GM19372 (cell line): ENCODE results near the gene SIRPD.
"Not testable (repeated sequence)": the region's sequence is repeated elsewhere in the genome, so short reads cannot be mapped to it uniquely, and the experiment has no call there.

Experiments
- ATAC-seq: cut with Tn5 transposase; IDR thresholded peaks from one replicate; pipeline ENCODE4 v1.9.1; 2021; ENCODE audit warnings: mild to moderate bottlenecking, low read depth, moderate library complexity; ENCODE audit not compliant: unreplicated experiment

SIRPD gene

DNA sequence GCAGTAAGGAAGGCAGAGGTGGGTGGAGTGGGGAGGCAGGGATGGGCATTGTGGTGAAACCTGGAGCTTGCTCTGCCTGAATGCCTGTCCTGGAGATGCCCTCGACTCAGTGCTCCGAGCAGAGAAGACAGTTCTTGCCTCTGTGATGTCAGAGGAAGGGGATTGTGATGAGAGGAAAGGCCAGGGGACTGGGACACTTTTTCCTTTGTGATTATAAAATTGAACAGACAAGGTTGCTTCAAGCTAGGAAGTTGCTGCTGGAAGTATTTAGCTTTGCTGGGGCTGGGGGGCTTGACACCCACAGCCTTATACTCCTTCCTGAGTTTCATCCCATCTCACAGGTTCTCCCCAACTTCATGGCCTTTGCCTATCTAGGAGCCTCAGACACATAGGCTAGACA lies at the start of gene SIRPD:
Gene SIRPD, minus strand, starts transcription at position 101 of the 400 bp plus-strand sequence. Its CDS starts 52 bp downstream, at position 49.
- ATAC-seq, result no peak

DNA sequence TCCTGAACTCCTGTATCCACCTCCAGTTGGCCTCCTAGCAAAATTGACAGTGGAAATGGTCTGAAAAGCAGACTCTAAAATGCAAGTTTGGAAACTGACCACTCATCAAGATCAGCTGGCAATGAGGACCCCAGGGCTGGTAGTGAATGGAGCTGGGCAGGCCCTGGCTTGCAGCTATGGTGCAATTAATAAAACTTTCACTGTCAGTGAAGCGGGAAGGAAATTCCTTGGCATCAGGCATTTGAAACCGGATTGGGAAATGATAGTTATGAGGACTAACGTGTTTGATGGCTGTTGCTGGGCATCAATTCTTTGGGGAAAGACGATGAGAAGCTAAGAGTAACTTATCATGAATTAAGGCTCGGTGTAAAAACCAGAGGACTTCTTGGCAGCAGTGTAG lies 43.2 kb upstream of the SIRPD start:
- no peak for ATAC-seq

DNA sequence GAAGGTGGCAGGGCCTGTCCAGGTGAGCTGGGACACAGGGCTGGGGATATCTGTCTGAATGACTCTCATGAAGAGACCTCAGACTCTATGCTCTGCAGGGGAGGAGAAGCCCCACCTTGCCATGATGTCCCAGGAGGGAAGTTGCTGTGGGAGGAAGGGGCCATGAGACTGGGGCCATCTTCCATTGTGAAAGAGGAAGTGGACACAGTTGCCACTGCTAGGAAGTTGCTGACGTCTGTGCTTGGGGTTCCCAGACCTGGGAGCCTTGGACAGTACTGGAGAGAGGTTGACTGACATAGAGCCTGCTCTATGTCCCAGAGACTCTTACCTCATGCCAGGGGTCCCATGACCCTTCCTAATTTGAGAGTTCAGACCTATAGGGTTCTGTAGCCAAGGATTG lies 37.8 kb upstream of the SIRPD start:
- no peak for ATAC-seq

DNA sequence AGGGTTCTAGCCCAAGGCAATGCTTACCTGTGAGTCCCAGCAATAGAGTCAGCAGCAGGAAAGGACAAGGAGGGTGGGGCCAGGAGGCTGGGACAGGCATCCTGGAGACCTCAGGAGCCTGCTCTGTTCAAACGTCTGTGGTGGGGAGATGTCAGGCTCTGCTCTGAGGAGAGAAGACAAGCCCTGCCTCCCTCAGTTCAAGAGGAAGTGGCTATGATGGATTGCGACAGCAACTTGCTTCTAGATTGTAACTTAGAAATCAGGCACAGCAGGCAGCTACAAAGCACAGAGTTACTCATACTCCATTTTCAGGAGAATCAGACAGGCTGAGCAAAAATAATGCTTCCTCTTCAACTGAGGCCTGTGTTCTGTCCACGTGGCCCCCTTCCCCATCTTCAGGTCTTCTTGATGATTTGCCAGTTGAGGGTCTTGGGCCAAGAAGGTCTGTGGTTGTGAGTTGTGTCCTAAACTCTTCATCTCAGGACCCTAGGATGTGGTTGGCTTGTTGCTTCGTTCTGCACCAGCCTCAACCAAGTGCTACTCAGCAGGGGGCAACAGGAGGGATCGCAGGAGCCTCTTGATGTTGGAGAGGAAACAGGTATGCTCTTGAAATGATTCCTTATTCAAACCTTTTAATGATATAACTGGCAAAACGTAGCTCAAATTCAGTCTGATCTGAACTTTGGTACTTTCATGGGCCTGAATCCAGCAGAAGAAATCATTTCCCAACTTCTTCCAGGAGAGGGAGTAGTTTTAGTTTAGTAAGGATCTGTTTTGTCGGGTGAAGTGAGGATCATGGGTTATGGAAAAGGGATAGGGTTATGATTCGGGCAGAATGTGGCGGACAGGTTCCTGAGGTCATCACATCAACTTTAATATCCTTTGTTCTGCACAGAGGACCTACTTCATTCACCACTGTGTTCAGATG lies 31.3 kb upstream of the SIRPD start:
- ATAC-seq, result no peak

DNA sequence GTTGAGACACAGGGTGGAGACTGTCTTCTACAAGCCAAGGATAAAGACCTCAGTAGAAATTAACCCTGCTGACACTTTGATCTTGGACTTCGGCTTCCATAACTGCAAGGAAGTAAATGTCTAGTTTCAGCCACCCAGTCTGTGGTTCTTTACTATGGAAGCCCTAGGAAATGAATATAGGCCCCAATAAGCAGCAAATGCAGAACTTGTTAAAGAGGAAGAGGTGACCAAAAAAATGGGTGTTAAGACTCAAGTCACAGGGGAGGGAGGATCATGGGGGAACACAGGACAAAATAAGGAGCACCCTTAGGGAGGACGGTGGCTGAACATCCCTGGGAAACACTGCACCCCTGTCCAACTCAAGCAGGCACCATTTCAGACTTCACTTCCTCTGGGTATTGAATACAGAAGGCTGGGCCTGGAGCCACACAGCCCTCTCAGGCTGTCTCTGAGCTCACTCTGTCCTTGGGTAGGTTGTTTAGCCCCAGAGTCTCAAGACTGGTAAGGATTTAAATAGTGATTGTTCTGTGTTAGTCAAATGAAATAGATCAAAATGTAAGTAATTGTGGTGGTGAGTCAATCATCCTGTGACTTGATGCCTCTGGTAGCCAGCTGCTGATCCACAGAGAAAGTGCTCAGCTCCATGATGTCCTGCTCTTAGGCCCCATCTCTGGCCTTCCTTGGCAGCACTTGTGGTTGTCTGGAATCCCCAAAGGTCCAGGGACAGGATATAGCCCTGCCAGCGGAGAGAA lies 30.5 kb upstream of the SIRPD start:
- ATAC-seq, result no peak

DNA sequence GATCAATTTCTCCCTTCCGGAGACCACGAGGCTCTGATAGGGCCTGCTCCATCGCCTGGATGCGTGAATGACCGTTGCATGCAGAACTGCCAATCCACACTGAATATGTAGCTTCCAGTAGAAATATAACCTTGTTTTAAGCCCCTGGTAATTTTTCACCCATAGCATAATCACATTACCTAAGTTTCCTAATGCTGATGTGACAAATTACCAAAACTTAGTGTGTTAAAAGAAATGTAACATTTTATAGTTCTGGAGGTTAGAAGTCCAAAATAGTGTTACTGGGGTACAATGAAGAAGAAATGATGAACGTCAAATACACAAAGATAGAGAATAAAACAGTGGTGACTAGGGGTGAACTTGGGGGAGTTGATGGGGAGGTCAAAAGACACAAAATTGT lies 22.0 kb upstream of the SIRPD start:
- no peak for ATAC-seq

DNA sequence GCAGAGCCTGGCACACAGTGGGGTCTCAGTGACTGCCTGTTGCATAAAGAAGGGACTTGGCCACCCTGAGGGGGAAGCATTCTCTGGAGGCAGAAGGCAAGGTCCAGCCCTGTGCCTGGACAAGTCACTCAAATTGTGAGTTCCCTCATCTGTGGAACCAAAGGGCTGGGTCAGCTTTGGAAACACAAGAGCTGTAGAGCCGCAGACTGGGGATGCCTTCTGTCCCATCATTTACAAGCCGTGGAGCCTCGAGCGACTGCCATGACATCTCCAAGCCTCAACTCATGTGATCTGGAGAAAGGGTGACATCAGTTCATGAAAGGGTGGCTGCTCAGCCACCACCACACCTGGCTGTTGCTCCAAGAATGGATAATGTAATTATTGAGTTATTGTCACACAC lies 20.4 kb upstream of the SIRPD start:
- no peak for ATAC-seq

DNA sequence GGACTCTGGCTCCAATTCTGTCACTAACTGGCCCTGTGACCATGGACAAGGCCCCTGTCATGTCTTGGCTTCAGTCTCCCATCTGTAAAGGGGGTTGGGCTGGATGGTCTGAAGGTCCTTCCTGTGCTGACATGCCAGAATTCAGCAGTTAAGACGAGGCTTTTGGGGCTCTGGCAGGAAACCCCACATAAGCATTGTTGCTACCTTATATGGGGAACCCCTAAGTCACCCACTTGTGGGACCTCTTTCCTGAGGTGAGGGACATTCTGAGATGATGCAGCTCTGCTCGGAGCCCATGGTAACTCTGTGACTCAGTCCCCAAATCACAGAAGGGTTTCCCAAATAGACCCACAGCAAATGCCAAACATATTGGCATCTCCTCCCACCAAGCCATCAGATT lies 19.8 kb upstream of the SIRPD start:
- not testable (repeated sequence) for ATAC-seq

DNA sequence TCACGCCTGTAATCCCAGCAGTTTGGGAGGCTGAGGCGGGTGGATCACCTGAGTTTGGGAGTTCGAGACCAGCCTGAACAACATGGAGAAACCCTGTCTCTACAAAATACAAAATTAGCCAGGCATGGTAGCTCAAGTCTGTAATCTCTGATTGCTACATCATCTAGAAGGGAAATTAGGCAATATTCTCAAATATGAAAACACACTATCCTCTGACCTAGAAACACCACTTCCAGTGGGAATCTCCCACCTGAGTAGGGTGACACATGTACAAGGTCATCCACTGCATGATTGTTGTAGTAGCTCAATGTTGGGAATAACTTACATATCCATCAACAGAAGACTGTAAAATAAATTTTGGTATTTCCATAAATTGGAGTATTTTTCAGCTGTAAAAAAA lies 19.1 kb upstream of the SIRPD start:
- ATAC-seq, result no peak

DNA sequence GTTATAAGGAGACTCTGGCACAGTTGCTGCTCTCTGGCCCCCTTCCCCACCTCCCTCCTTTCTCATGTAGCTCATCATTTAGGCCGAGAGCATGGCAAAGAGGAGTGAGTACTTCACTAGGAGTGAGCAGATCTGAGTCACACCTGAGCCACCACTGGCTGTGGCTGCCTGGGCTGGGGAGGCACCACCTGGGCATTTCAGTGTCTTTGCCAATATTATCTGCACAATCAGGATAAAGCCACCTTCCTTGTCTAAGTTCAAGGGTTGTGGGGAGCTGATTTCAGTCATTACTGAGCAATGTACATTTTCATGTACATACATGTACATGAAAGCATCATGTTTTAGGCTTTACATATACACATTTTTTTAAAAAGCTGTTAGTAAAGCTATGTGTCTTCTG lies 18.5 kb upstream of the SIRPD start:
- not testable (repeated sequence) for ATAC-seq

DNA sequence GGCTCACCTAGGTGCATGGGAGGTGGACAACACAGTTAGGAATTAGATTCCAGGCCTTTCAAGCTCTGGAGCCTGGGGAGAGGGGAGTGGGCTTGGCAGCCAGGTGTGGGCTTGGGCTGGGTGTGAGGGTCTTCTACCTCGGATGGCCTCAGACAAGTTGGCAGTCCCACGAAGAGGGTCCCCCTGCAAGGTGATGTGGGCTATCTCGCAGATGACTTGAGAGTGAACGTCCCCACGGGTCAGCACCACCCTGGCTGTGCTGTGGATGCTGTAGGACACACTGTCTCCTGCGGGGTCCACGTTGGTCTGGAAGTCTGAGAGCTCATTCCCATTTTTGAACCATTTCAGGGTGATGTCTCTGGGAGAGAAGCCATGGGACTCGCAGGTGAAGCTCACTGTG lies 14.1 kb upstream of the SIRPD start:
- not testable (repeated sequence) for ATAC-seq

DNA sequence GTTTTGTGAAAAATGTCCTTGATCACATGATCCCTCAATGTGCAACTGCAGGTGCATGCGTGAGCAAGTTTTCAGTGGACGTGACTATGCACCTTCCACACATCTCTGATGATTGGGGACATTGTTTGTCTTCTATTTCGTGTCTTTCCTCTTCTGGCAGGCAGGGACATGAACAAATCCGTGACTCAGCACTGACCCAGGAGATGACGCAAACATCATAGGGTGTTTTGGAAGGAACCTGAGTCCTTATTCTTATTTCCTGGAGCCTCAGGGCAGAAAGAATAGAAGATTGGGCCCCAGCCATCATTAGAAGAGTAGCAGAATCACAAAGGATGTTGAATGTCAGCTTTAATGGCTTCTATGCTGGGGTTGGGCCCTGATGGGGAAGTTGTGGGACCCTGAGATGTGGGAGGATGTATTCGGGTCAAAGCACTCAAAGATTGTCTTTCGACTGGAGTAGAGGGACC lies 11.9 kb upstream of the SIRPD start:
- no peak for ATAC-seq

DNA sequence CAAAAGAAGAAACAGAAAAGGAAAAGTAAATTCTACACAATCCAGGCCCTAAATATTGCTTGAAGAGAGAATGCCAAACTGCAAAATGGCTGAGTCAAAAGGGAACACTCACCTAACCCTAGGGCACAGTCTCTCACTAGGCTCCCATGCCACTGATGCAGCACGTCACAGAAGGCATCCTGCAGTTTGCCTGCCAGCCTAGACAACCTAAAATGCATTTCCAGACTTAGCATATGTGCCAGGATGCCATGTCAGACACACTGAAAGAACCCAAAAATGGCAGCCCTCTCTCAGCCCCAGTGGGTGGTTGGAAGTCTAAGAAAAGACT lies 10.6 kb upstream of the SIRPD start:
- no peak for ATAC-seq

DNA sequence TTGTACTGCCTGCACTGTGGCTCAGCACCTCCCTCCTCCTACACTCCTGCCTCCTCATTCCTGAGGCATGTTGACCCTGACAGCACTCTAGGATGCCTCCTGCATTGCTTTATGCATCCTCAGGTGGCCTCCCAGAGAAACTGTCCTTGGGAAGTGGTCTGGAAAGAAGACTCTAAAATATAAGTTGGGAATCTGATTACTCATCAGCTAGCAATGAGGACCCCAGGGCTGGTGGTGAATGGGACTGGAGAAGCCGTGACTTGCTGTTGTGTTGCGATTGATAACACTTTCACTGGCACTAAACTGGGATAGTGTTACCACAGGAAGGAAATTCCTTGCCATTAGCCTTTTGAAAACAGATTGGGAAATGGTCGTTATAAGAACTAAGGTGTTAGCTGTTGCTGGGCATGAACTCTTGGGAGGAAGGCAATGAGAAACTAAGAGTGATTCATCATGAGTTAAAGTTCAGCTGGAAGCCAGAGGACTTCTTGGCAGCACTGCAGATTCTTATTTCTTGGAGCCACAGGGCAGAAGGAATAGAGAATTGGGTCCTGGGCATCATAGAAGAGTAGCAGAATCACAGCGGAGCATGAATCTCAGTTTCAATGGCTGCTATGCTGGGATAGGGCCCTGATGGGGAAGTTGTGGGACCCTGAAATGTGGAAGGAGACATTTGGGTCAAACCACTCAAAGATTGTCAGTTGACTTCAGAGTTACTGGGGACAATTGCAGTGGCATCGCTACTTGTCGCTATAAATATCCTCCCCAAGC lies 10.1 kb upstream of the SIRPD start:
- no peak for ATAC-seq

DNA sequence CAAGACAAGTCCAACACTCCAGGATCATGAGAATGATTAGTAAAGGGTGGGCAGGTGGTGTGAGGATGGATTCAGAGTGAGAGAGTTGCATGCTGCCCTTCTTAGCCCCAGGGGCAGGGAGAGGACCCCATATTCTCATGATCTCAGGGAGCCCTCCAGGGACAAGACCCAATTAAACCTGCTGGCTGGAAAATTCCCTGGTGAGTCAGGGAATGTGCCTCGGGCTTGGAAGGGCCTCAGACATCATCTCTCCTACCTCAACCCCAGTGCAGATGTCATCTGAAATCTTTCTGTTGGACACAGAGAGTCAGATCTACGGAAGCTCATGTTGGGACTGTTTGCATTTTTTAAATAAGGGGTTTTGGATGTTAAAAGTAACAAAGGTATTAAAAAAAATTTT lies 9.2 kb upstream of the SIRPD start:
- ATAC-seq, result no peak

DNA sequence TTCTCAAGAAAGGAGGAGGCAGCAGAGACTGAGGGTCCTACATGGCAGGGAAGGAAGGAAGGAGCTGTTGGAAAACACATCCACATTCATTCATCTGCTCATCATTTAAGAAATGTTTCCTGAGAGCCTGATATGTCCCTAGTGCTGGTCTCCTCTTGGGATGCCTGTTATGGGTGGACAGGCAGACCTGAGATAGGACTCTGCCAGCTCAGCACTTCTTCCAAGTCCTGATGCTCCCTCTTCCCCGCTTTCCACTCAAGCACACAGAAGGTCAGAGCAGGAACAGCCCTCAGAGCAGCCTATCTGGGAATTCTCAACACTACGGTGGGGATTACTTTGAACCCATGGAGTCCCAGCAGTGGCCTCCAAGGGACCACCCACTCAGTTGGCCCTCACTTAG lies 8.0 kb upstream of the SIRPD start:
- ATAC-seq, result no peak

DNA sequence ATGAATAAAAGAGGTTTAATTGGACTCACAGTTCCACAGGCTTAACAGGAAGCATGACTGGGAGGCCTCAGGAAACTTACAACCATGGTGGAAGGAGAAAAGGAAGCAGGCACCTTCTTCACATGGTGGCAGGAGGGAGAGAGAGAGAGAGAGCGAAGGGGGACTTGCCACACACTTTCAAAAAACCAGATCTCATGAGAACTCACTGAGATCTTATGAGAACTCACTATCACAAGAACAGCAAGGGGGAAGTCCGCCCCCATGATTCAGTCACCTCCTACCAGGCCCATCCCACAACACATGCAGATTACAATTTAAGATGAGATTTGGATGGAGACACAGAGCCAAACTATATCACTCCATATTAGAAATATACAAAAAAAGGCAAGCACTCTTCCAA lies 6.1 kb upstream of the SIRPD start:
- ATAC-seq, result no peak

DNA sequence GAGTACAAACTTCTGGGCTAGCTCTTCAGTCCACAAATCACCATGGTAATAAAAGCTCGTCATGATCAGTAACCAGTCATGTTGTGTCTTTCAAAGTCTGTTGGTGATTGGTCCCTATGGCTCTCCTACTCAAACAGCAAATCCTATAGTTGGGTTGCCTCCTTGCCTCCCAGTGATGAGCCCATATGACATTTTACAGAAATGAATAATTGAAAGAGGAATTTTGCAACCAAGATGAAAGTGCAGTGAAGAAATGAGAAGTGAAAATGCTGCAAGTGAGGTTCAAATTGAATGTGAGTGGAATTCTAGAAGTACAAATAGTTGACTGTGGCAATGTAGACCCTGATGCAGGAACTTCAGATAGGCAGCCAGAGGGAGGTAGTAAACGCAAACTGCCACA lies 5.1 kb upstream of the SIRPD start:
- ATAC-seq, result no peak

DNA sequence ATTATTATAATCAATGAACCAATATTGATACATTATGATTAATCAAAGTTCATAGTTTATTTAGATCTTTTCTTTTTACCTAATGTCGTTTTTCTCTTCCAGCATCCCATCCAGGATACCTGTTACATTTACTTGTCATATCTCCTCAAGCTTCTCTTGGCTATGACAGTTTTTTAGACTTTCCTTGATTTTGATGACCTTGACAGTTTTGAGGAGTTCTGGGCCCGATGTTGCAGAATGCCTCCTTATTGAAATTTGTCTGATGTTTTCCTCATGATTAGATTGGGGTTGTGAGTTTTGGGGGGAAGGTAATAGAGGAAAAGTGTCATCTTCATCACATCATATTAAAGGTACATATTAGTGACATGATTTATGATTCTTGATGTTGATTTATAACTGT lies 3.8 kb upstream of the SIRPD start:
- no peak for ATAC-seq

DNA sequence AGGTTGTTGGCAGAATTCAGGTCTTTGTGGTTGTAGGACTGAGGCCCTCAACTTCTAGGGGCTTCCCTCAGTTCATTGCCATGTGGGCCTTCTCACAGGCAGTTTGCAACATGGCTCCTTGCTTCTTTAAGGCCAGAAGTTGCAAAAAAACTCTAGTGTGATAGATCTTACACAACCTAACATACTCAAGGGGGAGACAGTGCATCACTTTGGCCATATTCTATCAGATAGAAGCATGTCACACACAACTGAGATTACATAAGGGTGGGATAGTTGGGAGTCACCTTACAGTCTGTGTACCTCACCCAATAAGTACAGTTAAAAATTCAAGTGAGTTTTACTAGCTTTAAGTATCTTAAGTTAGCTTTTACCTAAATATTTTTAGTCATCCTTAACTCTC lies 1.6 kb downstream of the SIRPD start:
- no peak for ATAC-seq

DNA sequence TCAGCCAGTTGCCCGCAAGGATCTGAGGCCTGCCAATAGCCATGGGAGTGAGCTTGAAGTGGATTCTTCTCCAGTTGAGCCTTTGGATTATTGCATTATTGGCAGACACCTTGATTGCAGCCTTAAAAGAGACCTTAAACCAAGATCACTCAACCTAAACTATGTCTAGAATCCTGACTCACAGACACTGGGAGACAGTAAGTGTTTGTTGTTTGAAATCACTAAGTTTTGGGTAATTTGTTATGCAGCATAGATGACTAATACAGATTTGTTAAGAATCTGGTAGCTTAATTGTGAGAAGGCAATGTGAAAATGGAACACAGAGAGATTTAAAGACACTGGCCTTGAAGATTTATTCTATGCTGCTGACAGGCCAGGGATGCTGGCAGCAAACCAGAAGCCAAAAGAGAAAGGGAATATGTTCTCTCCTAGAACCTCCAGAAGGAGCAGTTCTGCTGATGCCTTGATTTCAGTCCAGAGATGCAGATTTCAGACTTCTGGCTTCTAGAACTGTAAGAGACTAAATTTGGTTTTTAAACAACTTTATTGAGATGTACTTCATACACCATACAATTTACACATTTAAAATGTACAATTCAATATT lies 17.6 kb downstream of the SIRPD start:
- ATAC-seq, result no peak
